Prostate gland (tissue), 2 donors: Measurements from ENCODE around the gene HARS1.
"Not testable (repeated sequence)": the region's sequence is repeated elsewhere in the genome, so short reads cannot be mapped to it uniquely, and the experiment has no call there.

ENCODE experiments used
- POLR2A ChIP-seq: fragments of 450-650 bp; IDR thresholded peaks from one replicate; pipeline ENCODE4 v1.6.1; 2016; ENCODE audit warnings: antibody characterized with exemption, mild to moderate bottlenecking
- TF ChIP-seq, protein P1 (sequence below), 4 experiments: fragments of 200-600 bp in 2 of 4; fragments of 450-650 bp in 2 of 4; sonication (generic) in 2 of 4; IDR thresholded peaks; 1 replicate in 3 of 4; 2 replicates in 1 of 4; pipeline ENCODE4 v1.5.1; 2016 to 2019; ENCODE audit warnings: antibody characterized with exemption in 4 of 4, mild to moderate bottlenecking in 2 of 4, moderate library complexity in 2 of 4

DNA sequence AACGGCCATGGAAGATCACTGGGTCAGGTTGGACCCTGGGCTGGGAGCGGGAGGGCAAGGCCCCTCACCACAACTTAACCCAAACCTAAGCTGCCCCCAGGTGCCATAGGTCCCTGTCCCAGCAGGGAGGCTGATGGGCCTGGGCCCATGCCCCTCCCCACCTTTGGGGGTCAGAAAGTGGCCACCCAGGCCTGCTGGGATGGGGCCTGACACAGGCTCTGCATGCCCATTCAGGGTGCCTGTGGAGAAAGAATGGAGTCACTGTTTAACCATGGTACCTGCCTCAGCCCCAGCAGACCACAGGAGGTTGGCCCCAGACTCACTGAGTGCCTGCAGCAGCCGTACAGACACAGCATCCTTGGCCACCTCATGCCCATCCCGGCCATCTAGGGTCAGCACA lies 20.1 kb downstream of the HARS1 start:
- TF ChIP-seq, protein P1, sequence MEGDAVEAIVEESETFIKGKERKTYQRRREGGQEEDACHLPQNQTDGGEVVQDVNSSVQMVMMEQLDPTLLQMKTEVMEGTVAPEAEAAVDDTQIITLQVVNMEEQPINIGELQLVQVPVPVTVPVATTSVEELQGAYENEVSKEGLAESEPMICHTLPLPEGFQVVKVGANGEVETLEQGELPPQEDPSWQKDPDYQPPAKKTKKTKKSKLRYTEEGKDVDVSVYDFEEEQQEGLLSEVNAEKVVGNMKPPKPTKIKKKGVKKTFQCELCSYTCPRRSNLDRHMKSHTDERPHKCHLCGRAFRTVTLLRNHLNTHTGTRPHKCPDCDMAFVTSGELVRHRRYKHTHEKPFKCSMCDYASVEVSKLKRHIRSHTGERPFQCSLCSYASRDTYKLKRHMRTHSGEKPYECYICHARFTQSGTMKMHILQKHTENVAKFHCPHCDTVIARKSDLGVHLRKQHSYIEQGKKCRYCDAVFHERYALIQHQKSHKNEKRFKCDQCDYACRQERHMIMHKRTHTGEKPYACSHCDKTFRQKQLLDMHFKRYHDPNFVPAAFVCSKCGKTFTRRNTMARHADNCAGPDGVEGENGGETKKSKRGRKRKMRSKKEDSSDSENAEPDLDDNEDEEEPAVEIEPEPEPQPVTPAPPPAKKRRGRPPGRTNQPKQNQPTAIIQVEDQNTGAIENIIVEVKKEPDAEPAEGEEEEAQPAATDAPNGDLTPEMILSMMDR (IDR thresholded peaks at IDR 0.05), result not testable (repeated sequence)
- TF ChIP-seq POLR2A, result not testable (repeated sequence)
